GM18909 (cell line): ENCODE data around the gene PCNX4.
A peak's percentile ranks its signal among the peaks of the same experiment; 100 is the strongest.

ENCODE experiments used
- ATAC-seq: cut with Tn5 transposase; IDR thresholded peaks from one replicate; pipeline ENCODE4 v1.9.1; 2021; ENCODE audit warnings: mild to moderate bottlenecking; ENCODE audit not compliant: unreplicated experiment, poor library complexity

PCNX4 gene

GRCh38 chr14:60199321-60199720 lies 107.6 kb downstream of the PCNX4 start:
- no peak for ATAC-seq

GRCh38 chr14:60204104-60204842 lies 112.5 kb downstream of the PCNX4 start:
- ATAC-seq: peak; percentile 84

- peak; percentile 59 for ATAC-seq
Observed at GRCh38 chr14:60204843-60205774, 113.4 kb downstream of the PCNX4 start.

- no peak for ATAC-seq
Observed at GRCh38 chr14:60206249-60206670, 114.5 kb downstream of the PCNX4 start.

DNA sequence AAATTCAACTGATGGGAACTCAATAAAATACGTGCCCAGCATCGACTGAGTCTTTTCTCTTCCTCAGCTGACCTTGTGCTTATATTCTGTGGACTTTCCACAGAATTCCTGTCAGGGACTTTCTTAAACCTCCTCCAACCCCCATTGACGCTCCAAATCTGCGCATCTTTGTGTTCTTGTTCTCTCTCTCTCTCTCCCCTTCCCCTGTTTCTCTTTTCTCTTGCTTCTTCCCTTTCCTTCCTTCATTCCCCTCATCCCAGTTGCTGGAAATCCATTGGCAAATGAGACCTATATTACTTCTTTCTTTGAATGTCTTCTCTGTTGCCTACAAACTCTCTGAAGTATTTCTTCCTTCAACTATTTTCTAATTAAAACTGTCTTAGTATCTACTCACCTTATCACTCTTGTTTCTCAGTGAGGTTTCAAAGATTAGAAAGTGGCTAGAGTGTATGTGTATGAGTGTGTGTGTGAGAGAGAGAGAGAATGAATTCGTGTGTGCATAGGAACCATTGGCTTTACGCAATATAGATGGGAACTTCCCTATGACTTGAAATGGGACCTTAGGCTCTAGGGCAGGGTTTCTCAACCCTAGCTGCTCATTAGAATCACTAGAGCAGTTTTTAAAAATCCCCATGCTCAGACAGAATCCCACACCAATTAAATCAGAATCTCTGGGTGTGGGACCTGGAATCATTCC lies 115.3 kb downstream of the PCNX4 start:
- no peak for ATAC-seq

- ATAC-seq: no peak
Observed at GRCh38 chr14:60210703-60211102, 119.0 kb downstream of the PCNX4 start.

GRCh38 chr14:60211153-60211552 lies 119.4 kb downstream of the PCNX4 start:
- no peak for ATAC-seq

DNA sequence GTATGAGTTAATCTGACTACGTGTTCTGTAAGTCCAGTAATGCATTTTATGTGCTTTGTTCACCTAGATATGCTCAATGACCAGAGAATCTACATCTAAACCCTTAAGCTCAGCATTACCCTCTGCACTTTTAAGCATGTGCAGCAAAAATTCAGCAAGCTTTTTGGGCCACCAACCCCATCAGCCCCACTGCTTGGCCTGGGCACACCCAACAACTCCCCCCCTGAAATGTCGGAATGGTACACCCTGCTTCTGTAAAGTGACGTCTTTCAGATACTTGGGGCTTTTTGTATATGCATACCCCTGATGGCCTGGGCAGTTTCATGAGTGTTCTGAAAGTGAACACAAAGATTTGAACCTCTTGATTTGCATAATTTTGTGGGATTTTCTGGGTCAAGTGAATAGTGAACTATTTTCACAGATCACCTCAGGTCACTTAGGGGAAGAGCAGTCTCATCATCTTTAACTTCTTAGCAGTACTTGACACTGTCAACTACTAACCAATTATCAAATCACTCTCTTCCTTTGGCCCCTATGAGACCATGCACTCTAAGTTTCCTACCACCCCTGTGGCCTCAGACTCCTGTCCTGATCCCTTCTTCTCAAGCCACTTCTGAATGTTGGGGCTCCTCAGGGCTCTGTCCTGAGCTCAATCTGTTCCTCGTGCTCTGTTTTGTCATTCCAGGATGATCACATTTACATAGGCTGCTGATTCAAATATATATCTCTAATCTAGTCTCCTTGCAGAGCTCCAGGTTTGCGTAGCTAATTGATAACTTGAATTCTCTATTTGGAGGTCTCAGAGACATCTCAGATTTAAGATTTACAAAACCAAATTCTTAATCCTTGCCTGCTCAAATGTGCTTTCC lies 121.0 kb downstream of the PCNX4 start:
- ATAC-seq: peak; percentile 94

- ATAC-seq: no peak
Observed at GRCh38 chr14:60214003-60214402, 122.3 kb downstream of the PCNX4 start.

GRCh38 chr14:60214415-60215126 lies 122.8 kb downstream of the PCNX4 start:
- ATAC-seq: no peak

DNA sequence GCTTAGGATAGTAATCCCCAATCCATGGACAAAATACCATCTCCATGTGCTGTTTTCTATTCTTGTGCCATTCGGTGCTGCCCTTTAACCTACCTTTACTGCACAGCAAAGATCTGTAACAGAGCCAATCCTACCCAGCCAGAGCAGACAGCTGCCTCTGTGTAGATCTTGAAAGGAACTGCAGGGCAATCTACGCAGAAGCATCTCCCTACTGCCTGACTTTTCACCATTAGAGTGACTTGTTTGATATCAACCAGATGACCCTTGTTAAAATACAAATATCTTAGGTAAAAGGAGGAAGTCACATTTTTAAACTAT lies 123.4 kb downstream of the PCNX4 start:
- no peak for ATAC-seq

- no peak for ATAC-seq
Observed at GRCh38 chr14:60215520-60216420, 124.0 kb downstream of the PCNX4 start.

- ATAC-seq: no peak
Observed at GRCh38 chr14:60217713-60218112, 126.0 kb downstream of the PCNX4 start.
